Mammary epithelial cell (primary cell): ENCODE measurements around the gene AHRR.

Source experiments
- EZH2 ChIP-seq: IDR thresholded peaks from 2 replicates; pipeline ENCODE4 v1.6.1; 2012; ENCODE audit warnings: low read length, inconsistent platforms, borderline replicate concordance
- TF ChIP-seq, protein P1 (sequence below), 2 donors: IDR thresholded peaks in 1 of 2; conservative IDR thresholded peaks in 1 of 2; 2 replicates each; pipeline ENCODE4 v1.5.1; 2011 to 2012; ENCODE audit warnings: inconsistent platforms in 2 of 2, low read length in 2 of 2, mild to moderate bottlenecking in 2 of 2, control low read depth in 1 of 2, low read depth in 1 of 2; ENCODE audit not compliant: insufficient read depth in 1 of 2; ENCODE audit errors: extremely low read depth in 1 of 2

- TF ChIP-seq, protein P1, sequence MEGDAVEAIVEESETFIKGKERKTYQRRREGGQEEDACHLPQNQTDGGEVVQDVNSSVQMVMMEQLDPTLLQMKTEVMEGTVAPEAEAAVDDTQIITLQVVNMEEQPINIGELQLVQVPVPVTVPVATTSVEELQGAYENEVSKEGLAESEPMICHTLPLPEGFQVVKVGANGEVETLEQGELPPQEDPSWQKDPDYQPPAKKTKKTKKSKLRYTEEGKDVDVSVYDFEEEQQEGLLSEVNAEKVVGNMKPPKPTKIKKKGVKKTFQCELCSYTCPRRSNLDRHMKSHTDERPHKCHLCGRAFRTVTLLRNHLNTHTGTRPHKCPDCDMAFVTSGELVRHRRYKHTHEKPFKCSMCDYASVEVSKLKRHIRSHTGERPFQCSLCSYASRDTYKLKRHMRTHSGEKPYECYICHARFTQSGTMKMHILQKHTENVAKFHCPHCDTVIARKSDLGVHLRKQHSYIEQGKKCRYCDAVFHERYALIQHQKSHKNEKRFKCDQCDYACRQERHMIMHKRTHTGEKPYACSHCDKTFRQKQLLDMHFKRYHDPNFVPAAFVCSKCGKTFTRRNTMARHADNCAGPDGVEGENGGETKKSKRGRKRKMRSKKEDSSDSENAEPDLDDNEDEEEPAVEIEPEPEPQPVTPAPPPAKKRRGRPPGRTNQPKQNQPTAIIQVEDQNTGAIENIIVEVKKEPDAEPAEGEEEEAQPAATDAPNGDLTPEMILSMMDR (conservative IDR thresholded peaks at IDR 0.05 in 1 of 2, IDR thresholded peaks at IDR 0.05 in 1 of 2; ENCODE audit: extremely low read depth in 1 of 2, insufficient read depth in 1 of 2, low read depth in 1 of 2, low read length in 2 of 2), result peak; percentile 61 to 63
- no peak for TF ChIP-seq EZH2
Measured at GRCh38 chr5:446883-447263, 125.4 kb downstream of the AHRR start.
